Measurements from ENCODE around the gene TNS1. TPM values are rescaled to one million over a fixed set of nuclear protein-coding genes. Genes with fewer than 3 reads are reported as not detected.
"Not testable (repeated sequence)": the region's sequence is repeated elsewhere in the genome, so short reads cannot be mapped to it uniquely, and the experiment has no call there.

Gene TNS1
- total and polyA plus RNA-seq, 9 of the 15 experiments (the other 6 are each of a cell fraction or from before 2014, with no cell fraction given) = 0.13 to 2.7 (median 0.77) TPM

DNA sequence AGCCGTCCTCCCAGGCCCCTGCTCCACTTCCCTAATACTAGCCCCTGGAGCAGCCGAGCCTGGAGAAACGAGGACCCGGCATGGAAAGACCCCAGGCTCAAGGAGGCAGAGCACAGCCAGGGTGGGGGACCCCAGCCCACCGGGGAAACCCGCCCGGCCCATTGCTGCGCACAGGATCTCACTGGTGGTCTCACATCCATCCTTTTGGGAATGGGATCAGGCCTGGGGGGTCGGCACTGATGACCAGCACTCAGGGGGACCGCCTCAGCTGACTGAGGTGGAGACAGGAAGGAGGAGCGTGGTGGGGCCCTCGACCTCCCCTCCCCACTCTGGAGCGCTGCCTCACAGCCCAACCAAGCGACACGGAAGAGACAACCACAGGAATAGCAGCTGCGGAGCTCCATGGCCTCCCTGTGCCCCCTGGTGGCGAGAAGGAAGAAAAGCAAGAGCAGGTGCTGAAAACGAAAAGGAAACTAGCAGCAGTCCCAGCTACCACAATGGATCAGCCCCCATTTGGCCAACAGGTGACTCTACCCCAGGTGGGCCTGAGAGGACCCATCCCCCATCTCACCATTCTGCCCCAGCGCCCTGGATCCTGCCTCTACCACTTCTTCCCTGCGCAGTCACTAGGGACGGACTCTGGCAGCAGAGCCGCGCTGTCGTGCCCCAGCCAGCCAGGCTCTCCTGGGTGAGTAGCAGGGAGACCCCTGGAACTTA, 31.9 kb upstream of the TNS1 start:
- in situ Hi-C loops (cut with MboI); H3K9me3 ChIP-seq (replicated peaks; ENCODE audit: control insufficient read depth, insufficient read depth, low read depth, low read length); H2AFZ ChIP-seq (ENCODE audit: low read depth, low read length); H3K36me3 ChIP-seq (ENCODE audit: control insufficient read depth, insufficient read depth, low read length); H4K20me1 ChIP-seq (replicated peaks; ENCODE audit: control insufficient read depth, insufficient read depth, low read length); H3K79me2 ChIP-seq (ENCODE audit: control insufficient read depth, insufficient read depth, low read length); BruUV-seq (replicated peaks); H3K4me1 ChIP-seq (replicated peaks in 1 of 2; ENCODE audit: control insufficient read depth in 2 of 2, insufficient read depth in 2 of 2, low read length in 2 of 2); H3K4me3 ChIP-seq; H3K27ac ChIP-seq (ENCODE audit: extremely low read depth, low read depth, low read length); POLR2A ChIA-PET; H3K4me2 ChIP-seq (ENCODE audit: insufficient read depth, low read length); H3K9ac ChIP-seq (ENCODE audit: insufficient read depth in 1 of 2, low read depth in 2 of 2, low read length in 2 of 2); H3K9me1 ChIP-seq (ENCODE audit: control insufficient read depth, insufficient read depth, low read length): not testable (repeated sequence)
- TF ChIP-seq RAD21 (CRISPR knock-in tag; conservative IDR thresholded peaks at IDR 0.05 in 1 of 2, IDR thresholded peaks at IDR 0.05 in 1 of 2) (peak; percentile 36 to 60), SMC3 (conservative IDR thresholded peaks at IDR 0.05; ENCODE audit: insufficient read depth, low read depth, low read length) (peak; percentile 52; the same call in 1 of the 2 replicates)
- TF ChIP-seq, protein P1, sequence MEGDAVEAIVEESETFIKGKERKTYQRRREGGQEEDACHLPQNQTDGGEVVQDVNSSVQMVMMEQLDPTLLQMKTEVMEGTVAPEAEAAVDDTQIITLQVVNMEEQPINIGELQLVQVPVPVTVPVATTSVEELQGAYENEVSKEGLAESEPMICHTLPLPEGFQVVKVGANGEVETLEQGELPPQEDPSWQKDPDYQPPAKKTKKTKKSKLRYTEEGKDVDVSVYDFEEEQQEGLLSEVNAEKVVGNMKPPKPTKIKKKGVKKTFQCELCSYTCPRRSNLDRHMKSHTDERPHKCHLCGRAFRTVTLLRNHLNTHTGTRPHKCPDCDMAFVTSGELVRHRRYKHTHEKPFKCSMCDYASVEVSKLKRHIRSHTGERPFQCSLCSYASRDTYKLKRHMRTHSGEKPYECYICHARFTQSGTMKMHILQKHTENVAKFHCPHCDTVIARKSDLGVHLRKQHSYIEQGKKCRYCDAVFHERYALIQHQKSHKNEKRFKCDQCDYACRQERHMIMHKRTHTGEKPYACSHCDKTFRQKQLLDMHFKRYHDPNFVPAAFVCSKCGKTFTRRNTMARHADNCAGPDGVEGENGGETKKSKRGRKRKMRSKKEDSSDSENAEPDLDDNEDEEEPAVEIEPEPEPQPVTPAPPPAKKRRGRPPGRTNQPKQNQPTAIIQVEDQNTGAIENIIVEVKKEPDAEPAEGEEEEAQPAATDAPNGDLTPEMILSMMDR (IDR thresholded peaks at IDR 0.05 in 2 of 3, conservative IDR thresholded peaks at IDR 0.05 in 1 of 3; ENCODE audit: insufficient read depth in 2 of 3, low read depth in 1 of 3, low read length in 3 of 3) = peak; percentile 59 to 66 (median 60)
- peak; percentile 90 for FAIRE-seq
- peak; percentile 37 to 68 (median 48) for DNase-seq (ENCODE audit: extremely low read depth in 1 of 4, low spot score in 3 of 4)
- ATAC-seq = peak; percentile 91
- CTCF ChIA-PET (ENCODE audit: low intra/inter-chr PET ratio) = interaction anchor here (0.6 to 1.2 kb wide), 2 partner anchors 22 to 246 kb away, joined by 3 to 4 read pairs; no protein-coding TSS in a partner anchor
- H3K27me3 ChIP-seq (ENCODE audit: control insufficient read depth in 2 of 2, insufficient read depth in 2 of 2, low read length in 2 of 2) = peaks cover 0 to 28% of the 10 kb centered on the region in 2 experiments; a peak in 2 of 5 replicates
- intact Hi-C loops (cut with micrococcal nuclease) = loop anchor here (5.0 kb wide), 1 partner anchor 37 kb away; no protein-coding TSS in a partner anchor
- 33% methylated on average over 17 of the region's 24 CpGs for WGBS (ENCODE audit: insufficient coverage, low coverage, missing lambda C conversion rate)

Data from K562 (cell line).